OCI-LY7 (cell line): ENCODE measurements around the gene FAM107B.

Source experiments
- CTCF ChIP-seq: fragments of 200-600 bp; sonication (generic); conservative IDR thresholded peaks from 2 replicates; pipeline ENCODE4 v1.5.1; 2014; ENCODE audit warnings: mild to moderate bottlenecking, antibody characterized with exemption, low read length, moderate library complexity, mixed read lengths
- EZH2phosphoT487 ChIP-seq: fragments of 200-600 bp; sonication (generic); IDR thresholded peaks from 2 replicates; pipeline ENCODE4 v1.6.1; 2018; ENCODE audit warnings: low read depth, borderline replicate concordance, mild to moderate bottlenecking, mixed run types, antibody characterized with exemption, low read length, moderate library complexity, mixed read lengths

- TF ChIP-seq CTCF, result no peak
- TF ChIP-seq EZH2phosphoT487, result no peak
Observed at GRCh38 chr10:14806318-14806717, 31.6 kb upstream of the FAM107B start.
